Measurements from ENCODE around the gene NKAP. TPM values are rescaled to one million over a fixed set of nuclear protein-coding genes. Genes with fewer than 3 reads are reported as not detected.

NKAP gene
- total and polyA plus RNA-seq, 2 of the 13 experiments (the other 11 are each of a cell fraction or from before 2014, with no cell fraction given) = 3.6 to 6.1 TPM

GRCh38 chrX:119990556-119991004 is 47.0 kb upstream of the NKAP start:
- Histone ChIP-seq H4K20me1 (ENCODE audit: insufficient read depth, low read length) (no peaks in the 10 kb centered on the region), H3K4me2 (ENCODE audit: low read depth, low read length) (peak overlapping the region; percentile 12; the same call in 1 of the 2 replicates), H3K4me3 (replicated peaks in 1 of 3; ENCODE audit: insufficient read depth in 1 of 3, low read depth in 2 of 3, low read length in 3 of 3) (peak overlapping the region in 1 of 3 experiments; percentile 16; a peak in 1 of 6 replicates), H3K79me2 (ENCODE audit: insufficient read depth, low read length) (no peaks in the 10 kb centered on the region), H3K27ac (ENCODE audit: extremely low read length, insufficient read depth, low read length) (no peak overlapping the region), H2AFZ (ENCODE audit: low read length) (no peak overlapping the region), H3K9me3 (ENCODE audit: low read length) (no peaks in the 10 kb centered on the region), H3K27me3 (ENCODE audit: control insufficient read depth in 1 of 2, insufficient read depth in 2 of 2, low read length in 2 of 2) (peaks cover 1 to 9% of the 10 kb centered on the region in 2 experiments; a peak in 1 of 5 replicates), H3K36me3 (replicated peaks in 1 of 2; ENCODE audit: control insufficient read depth in 1 of 2, insufficient read depth in 2 of 2, low read length in 2 of 2) (no peaks in the 10 kb centered on the region), H3K4me1 (ENCODE audit: insufficient read depth, low read length) (no peaks in the 10 kb centered on the region; the same call in 1 of the 2 replicates), H3K9ac (ENCODE audit: insufficient read depth, low read depth, low read length) (no peak overlapping the region)
- CTCF ChIA-PET (ENCODE audit: low intra/inter-chr PET ratio, low total read pairs) = no interaction called here
- intact Hi-C loops (cut with micrococcal nuclease; ENCODE audit: unreplicated experiment) = no loop called here
- WGBS (ENCODE audit: low lambda C conversion rate) = no CpG with 5 or more reads among the region's 34 CpGs
- POLR2A ChIA-PET = no interaction called here
- TF ChIP-seq, protein P1, sequence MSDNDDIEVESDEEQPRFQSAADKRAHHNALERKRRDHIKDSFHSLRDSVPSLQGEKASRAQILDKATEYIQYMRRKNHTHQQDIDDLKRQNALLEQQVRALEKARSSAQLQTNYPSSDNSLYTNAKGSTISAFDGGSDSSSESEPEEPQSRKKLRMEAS (IDR thresholded peaks at IDR 0.05) = no peak
- TF ChIP-seq, protein P2, sequence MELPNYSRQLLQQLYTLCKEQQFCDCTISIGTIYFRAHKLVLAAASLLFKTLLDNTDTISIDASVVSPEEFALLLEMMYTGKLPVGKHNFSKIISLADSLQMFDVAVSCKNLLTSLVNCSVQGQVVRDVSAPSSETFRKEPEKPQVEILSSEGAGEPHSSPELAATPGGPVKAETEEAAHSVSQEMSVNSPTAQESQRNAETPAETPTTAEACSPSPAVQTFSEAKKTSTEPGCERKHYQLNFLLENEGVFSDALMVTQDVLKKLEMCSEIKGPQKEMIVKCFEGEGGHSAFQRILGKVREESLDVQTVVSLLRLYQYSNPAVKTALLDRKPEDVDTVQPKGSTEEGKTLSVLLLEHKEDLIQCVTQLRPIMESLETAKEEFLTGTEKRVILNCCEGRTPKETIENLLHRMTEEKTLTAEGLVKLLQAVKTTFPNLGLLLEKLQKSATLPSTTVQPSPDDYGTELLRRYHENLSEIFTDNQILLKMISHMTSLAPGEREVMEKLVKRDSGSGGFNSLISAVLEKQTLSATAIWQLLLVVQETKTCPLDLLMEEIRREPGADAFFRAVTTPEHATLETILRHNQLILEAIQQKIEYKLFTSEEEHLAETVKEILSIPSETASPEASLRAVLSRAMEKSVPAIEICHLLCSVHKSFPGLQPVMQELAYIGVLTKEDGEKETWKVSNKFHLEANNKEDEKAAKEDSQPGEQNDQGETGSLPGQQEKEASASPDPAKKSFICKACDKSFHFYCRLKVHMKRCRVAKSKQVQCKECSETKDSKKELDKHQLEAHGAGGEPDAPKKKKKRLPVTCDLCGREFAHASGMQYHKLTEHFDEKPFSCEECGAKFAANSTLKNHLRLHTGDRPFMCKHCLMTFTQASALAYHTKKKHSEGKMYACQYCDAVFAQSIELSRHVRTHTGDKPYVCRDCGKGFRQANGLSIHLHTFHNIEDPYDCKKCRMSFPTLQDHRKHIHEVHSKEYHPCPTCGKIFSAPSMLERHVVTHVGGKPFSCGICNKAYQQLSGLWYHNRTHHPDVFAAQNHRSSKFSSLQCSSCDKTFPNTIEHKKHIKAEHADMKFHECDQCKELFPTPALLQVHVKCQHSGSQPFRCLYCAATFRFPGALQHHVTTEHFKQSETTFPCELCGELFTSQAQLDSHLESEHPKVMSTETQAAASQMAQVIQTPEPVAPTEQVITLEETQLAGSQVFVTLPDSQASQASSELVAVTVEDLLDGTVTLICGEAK (IDR thresholded peaks at IDR 0.05) = no peak
- TF ChIP-seq, protein P2 (CRISPR knock-in tag; IDR thresholded peaks at IDR 0.05) = no peak
- TF ChIP-seq, protein P3, sequence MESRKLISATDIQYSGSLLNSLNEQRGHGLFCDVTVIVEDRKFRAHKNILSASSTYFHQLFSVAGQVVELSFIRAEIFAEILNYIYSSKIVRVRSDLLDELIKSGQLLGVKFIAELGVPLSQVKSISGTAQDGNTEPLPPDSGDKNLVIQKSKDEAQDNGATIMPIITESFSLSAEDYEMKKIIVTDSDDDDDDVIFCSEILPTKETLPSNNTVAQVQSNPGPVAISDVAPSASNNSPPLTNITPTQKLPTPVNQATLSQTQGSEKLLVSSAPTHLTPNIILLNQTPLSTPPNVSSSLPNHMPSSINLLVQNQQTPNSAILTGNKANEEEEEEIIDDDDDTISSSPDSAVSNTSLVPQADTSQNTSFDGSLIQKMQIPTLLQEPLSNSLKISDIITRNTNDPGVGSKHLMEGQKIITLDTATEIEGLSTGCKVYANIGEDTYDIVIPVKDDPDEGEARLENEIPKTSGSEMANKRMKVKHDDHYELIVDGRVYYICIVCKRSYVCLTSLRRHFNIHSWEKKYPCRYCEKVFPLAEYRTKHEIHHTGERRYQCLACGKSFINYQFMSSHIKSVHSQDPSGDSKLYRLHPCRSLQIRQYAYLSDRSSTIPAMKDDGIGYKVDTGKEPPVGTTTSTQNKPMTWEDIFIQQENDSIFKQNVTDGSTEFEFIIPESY (CRISPR knock-in tag; IDR thresholded peaks at IDR 0.05) = 0 out of 2 replicates have a peak, but pooled peaks have one; percentile 16
- DNase-seq (ENCODE audit: low spot score) = no peak
- in situ Hi-C loops (cut with HindIII; ENCODE audit: extremely low pct_ligation_motif_present, low pct_unique_long_range_greater_than_20kb) = loop anchor here (25.0 kb wide), 1 partner anchor 147 kb away; no protein-coding TSS in a partner anchor
- no peak for FAIRE-seq
- ATAC-seq = peak; percentile 54
- no TSS peak for BruUV-seq (replicated peaks)

All from HepG2 (cell line).